ENCODE results near the gene SLC9C1.

GRCh38 chr3:112095731-112096130, 198.3 kb downstream of the SLC9C1 start:
- TF ChIP-seq CTCF (optimal IDR thresholded peaks at IDR 0.05 in 1 of 3, IDR thresholded peaks at IDR 0.05 in 1 of 3, conservative IDR thresholded peaks at IDR 0.05 in 1 of 3; ENCODE audit: extremely low read depth in 1 of 3, insufficient read depth in 2 of 3, low read length in 3 of 3) (no peak), EZH2 (IDR thresholded peaks at IDR 0.05; ENCODE audit: low read length) (no peak)

Measured in keratinocyte (primary cell).